ENCODE measurements around the gene RRM2.
A peak's percentile ranks its signal among the peaks of the same experiment; 100 is the strongest.

Gene RRM2

DNA sequence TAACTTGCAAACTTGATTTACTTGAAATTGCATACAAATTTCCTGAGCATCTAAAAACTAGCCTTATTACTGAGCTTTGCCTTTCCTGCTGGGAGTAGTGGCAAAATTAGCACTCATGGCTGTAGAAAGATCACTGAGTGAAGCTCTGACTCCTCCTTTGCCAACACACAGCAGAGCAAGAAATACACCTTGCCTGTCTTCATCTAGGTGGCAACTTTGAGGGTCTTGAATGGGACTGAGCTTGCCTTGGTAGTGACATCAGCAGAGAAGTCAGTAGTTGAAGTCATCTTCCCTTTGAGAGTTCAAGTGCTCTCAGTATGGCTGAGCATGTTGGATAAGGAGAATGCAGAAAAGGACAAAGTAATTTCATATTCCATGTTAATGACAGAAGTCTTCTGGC is 5.9 kb downstream of the RRM2 start:
- DNase-seq = no peak
- Histone ChIP-seq H3K36me3 (ENCODE audit: control insufficient read depth, insufficient read depth, low read length) (peaks cover 23% of the 10 kb centered on the region), H3K4ac (ENCODE audit: low read depth, low read length) (no peak overlapping the region), H3K27ac (ENCODE audit: low read depth, low read length) (no peak overlapping the region), H4K5ac (ENCODE audit: low read length) (no peak overlapping the region), H3K18ac (ENCODE audit: low read length) (no peak overlapping the region), H2BK5ac (ENCODE audit: low read length) (no peak overlapping the region), H2AK5ac (ENCODE audit: low read length) (no peak overlapping the region), H2BK120ac (ENCODE audit: low read depth, low read length) (no peak overlapping the region), H3K9ac (ENCODE audit: low read length) (peak overlapping the region; percentile 22), H3K4me3 (ENCODE audit: low read length) (no peak overlapping the region), H3K27me3 (ENCODE audit: insufficient read depth, low read length, poor library complexity) (no peaks in the 10 kb centered on the region), H4K8ac (ENCODE audit: low read depth, low read length) (no peak overlapping the region), H3K23ac (ENCODE audit: low read length) (no peak overlapping the region), H2BK15ac (replicated peaks; ENCODE audit: low read depth) (no peak overlapping the region), H3K4me2 (ENCODE audit: low read length) (no peak overlapping the region), H3K79me1 (ENCODE audit: low read length) (peaks cover 18% of the 10 kb centered on the region), H3K4me1 (ENCODE audit: control insufficient read depth, low read depth, low read length) (peaks cover 1% of the 10 kb centered on the region), H3K79me2 (ENCODE audit: control insufficient read depth, insufficient read depth, low read length) (peaks cover 26% of the 10 kb centered on the region), H3K56ac (ENCODE audit: low read length) (no peak overlapping the region)

DNA sequence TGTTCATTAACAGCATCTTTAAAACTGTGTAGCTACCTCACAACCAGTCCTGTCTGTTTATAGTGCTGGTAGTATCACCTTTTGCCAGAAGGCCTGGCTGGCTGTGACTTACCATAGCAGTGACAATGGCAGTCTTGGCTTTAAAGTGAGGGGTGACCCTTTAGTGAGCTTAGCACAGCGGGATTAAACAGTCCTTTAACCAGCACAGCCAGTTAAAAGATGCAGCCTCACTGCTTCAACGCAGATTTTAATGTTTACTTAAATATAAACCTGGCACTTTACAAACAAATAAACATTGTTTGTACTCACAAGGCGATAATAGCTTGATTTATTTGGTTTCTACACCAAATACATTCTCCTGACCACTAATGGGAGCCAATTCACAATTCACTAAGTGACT is 7.0 kb downstream of the RRM2 start:
- H3K4ac ChIP-seq (ENCODE audit: low read depth, low read length) = no peak overlapping the region
- no peak for DNase-seq
- H3K23ac ChIP-seq (ENCODE audit: low read length) = no peak overlapping the region
- peaks cover 18% of the 10 kb centered on the region for H3K79me2 ChIP-seq (ENCODE audit: control insufficient read depth, insufficient read depth, low read length)
- no peak overlapping the region for H3K4me2 ChIP-seq (ENCODE audit: low read length)
- no CpG with 5 or more reads among the region's 3 CpGs for WGBS (ENCODE audit: extremely low coverage, insufficient coverage, low lambda C conversion rate)
- no peak overlapping the region for H3K4me3 ChIP-seq (ENCODE audit: low read length)
- peaks cover 16% of the 10 kb centered on the region for H3K79me1 ChIP-seq (ENCODE audit: low read length)
- no peak overlapping the region for H3K18ac ChIP-seq (ENCODE audit: low read length)
- H2BK15ac ChIP-seq (replicated peaks; ENCODE audit: low read depth) = no peak overlapping the region
- no peak overlapping the region for H3K56ac ChIP-seq (ENCODE audit: low read length)
- no peak overlapping the region for H2BK5ac ChIP-seq (ENCODE audit: low read length)
- no peak overlapping the region for H2BK120ac ChIP-seq (ENCODE audit: low read depth, low read length)
- H4K8ac ChIP-seq (ENCODE audit: low read depth, low read length) = no peak overlapping the region
- H2AK5ac ChIP-seq (ENCODE audit: low read length) = no peak overlapping the region
- no peak overlapping the region for H4K5ac ChIP-seq (ENCODE audit: low read length)
- H3K9ac ChIP-seq (ENCODE audit: low read length) = no peak overlapping the region
- H3K27ac ChIP-seq (ENCODE audit: low read depth, low read length) = no peak overlapping the region
- peaks cover 23% of the 10 kb centered on the region for H3K36me3 ChIP-seq (ENCODE audit: control insufficient read depth, insufficient read depth, low read length)
- peaks cover 1% of the 10 kb centered on the region for H3K4me1 ChIP-seq (ENCODE audit: control insufficient read depth, low read depth, low read length)
- H3K27me3 ChIP-seq (ENCODE audit: insufficient read depth, low read length, poor library complexity) = no peaks in the 10 kb centered on the region

DNA sequence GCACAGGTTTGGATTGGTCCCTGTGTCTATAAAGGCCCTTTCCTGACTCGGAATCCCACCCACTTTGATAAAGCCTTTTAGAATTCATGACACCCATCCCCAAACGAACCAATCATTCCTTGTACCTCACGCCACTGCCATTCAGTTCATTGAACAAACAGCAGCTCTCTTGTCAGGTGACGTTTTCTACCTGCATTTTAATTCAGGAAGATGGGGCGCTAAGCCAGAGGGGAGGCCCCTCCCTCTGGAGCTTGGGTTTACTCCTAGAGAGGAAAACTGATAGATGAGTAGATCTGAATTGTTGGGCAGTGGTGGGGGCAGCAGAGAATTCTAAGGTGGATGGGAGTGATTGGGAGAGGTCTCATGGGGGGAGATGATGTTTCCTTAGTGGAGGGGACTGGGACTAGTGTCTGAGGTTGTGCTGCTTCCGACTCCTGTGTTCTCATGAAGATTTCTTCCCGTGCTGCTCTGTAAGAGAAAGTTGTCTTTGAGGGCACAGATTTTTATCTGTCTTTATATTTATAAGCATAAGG is 9.6 kb downstream of the RRM2 start:
- no peak overlapping the region for H3K4me2 ChIP-seq (ENCODE audit: low read length)
- H4K8ac ChIP-seq (ENCODE audit: low read depth, low read length) = no peak overlapping the region
- WGBS (ENCODE audit: extremely low coverage, insufficient coverage, low lambda C conversion rate) = no CpG with 5 or more reads among the region's 7 CpGs
- peaks cover 10% of the 10 kb centered on the region for H3K36me3 ChIP-seq (ENCODE audit: control insufficient read depth, insufficient read depth, low read length)
- DNase-seq = no peak
- H2BK5ac ChIP-seq (ENCODE audit: low read length) = no peak overlapping the region
- peaks cover 5% of the 10 kb centered on the region for H3K79me1 ChIP-seq (ENCODE audit: low read length)
- no peak overlapping the region for H3K4me3 ChIP-seq (ENCODE audit: low read length)
- no peak overlapping the region for H2BK15ac ChIP-seq (replicated peaks; ENCODE audit: low read depth)
- H3K4ac ChIP-seq (ENCODE audit: low read depth, low read length) = no peak overlapping the region
- H4K5ac ChIP-seq (ENCODE audit: low read length) = no peak overlapping the region
- no peaks in the 10 kb centered on the region for H3K27me3 ChIP-seq (ENCODE audit: insufficient read depth, low read length, poor library complexity)
- no peaks in the 10 kb centered on the region for H3K4me1 ChIP-seq (ENCODE audit: control insufficient read depth, low read depth, low read length)
- no peak overlapping the region for H3K9ac ChIP-seq (ENCODE audit: low read length)
- H3K18ac ChIP-seq (ENCODE audit: low read length) = no peak overlapping the region
- H3K27ac ChIP-seq (ENCODE audit: low read depth, low read length) = no peak overlapping the region
- no peak overlapping the region for H3K56ac ChIP-seq (ENCODE audit: low read length)
- no peak overlapping the region for H2BK120ac ChIP-seq (ENCODE audit: low read depth, low read length)
- H2AK5ac ChIP-seq (ENCODE audit: low read length) = no peak overlapping the region
- H3K23ac ChIP-seq (ENCODE audit: low read length) = no peak overlapping the region
- H3K79me2 ChIP-seq (ENCODE audit: control insufficient read depth, insufficient read depth, low read length) = peaks cover 5% of the 10 kb centered on the region

DNA sequence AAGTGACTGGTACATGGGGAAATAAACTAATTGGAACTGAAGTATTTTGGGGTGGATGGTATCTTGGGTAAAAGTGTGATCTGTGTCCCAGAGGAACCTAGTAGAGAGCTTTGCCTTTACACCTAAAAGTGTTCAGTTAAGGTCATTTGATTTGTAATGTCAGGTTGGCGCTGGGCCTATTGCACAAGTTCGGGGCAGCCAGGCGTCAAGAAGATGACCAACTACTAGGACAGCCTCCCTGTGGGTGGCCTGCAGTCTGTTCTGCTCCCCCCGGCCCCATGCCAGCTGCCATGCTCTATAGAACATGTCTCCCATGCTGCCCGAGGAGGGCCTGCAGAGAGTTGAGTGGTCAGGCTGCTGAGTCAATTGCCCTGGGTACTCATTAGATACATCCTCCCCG is 10.1 kb downstream of the RRM2 start:
- no peaks in the 10 kb centered on the region for H3K4me1 ChIP-seq (ENCODE audit: control insufficient read depth, low read depth, low read length)
- H3K56ac ChIP-seq (ENCODE audit: low read length) = no peak overlapping the region
- no peak overlapping the region for H2BK5ac ChIP-seq (ENCODE audit: low read length)
- H3K79me1 ChIP-seq (ENCODE audit: low read length) = peaks cover 5% of the 10 kb centered on the region
- no CpG with 5 or more reads among the region's 6 CpGs for WGBS (ENCODE audit: extremely low coverage, insufficient coverage, low lambda C conversion rate)
- H3K4me3 ChIP-seq (ENCODE audit: low read length) = no peak overlapping the region
- no peak overlapping the region for H3K18ac ChIP-seq (ENCODE audit: low read length)
- DNase-seq = no peak
- H3K4me2 ChIP-seq (ENCODE audit: low read length) = no peak overlapping the region
- no peak overlapping the region for H3K9ac ChIP-seq (ENCODE audit: low read length)
- H2BK120ac ChIP-seq (ENCODE audit: low read depth, low read length) = no peak overlapping the region
- H3K23ac ChIP-seq (ENCODE audit: low read length) = no peak overlapping the region
- peaks cover 10% of the 10 kb centered on the region for H3K36me3 ChIP-seq (ENCODE audit: control insufficient read depth, insufficient read depth, low read length)
- no peak overlapping the region for H2BK15ac ChIP-seq (replicated peaks; ENCODE audit: low read depth)
- H3K27ac ChIP-seq (ENCODE audit: low read depth, low read length) = no peak overlapping the region
- H2AK5ac ChIP-seq (ENCODE audit: low read length) = no peak overlapping the region
- H4K8ac ChIP-seq (ENCODE audit: low read depth, low read length) = no peak overlapping the region
- no peaks in the 10 kb centered on the region for H3K27me3 ChIP-seq (ENCODE audit: insufficient read depth, low read length, poor library complexity)
- no peak overlapping the region for H4K5ac ChIP-seq (ENCODE audit: low read length)
- no peak overlapping the region for H3K4ac ChIP-seq (ENCODE audit: low read depth, low read length)
- peaks cover 5% of the 10 kb centered on the region for H3K79me2 ChIP-seq (ENCODE audit: control insufficient read depth, insufficient read depth, low read length)

DNA sequence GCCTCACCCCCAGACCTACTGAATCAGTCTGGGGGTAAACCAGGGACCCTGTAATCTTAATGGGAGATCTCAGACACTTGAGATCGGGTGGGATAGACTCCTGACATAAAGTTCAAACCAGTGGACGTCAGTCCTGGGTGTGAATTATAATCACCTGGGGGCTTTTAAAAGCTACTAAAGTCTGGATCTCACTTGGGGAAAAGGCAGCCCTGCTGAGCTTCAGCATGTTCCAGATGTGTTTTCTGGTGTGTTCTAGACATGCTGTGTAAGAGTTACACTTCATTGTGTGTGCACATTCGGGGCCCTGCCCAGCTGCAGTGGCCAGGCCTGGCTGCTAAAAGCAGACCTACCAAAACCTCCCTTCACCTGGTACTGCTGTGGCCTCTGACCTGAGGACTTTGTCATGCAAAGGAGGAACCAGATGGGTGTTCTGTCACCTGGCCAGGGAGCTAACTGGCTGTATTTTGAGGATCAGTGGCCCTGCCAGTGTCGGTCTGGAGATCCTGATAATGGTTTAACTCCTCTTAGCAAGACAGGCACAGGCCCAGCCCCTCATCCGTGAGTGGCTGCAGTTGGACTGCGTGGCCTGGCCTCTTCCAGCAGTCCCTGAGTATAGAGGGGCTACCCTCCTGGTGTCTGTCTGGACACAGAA is 10.6 kb downstream of the RRM2 start:
- H3K27me3 ChIP-seq (ENCODE audit: insufficient read depth, low read length, poor library complexity) = no peaks in the 10 kb centered on the region
- H3K36me3 ChIP-seq (ENCODE audit: control insufficient read depth, insufficient read depth, low read length) = peaks cover 10% of the 10 kb centered on the region
- no CpG with 5 or more reads among the region's 6 CpGs for WGBS (ENCODE audit: extremely low coverage, insufficient coverage, low lambda C conversion rate)

More for the DNA sequence above, 10.6 kb downstream of the RRM2 start:
- Histone ChIP-seq H3K79me2 (ENCODE audit: control insufficient read depth, insufficient read depth, low read length) (peaks cover 5% of the 10 kb centered on the region), H2BK5ac (ENCODE audit: low read length) (no peak overlapping the region), H3K4me1 (ENCODE audit: control insufficient read depth, low read depth, low read length) (no peaks in the 10 kb centered on the region), H2BK15ac (replicated peaks; ENCODE audit: low read depth) (no peak overlapping the region), H3K27ac (ENCODE audit: low read depth, low read length) (no peak overlapping the region), H3K23ac (ENCODE audit: low read length) (no peak overlapping the region), H3K79me1 (ENCODE audit: low read length) (peaks cover 5% of the 10 kb centered on the region), H4K5ac (ENCODE audit: low read length) (no peak overlapping the region), H2AK5ac (ENCODE audit: low read length) (no peak overlapping the region), H3K4me3 (ENCODE audit: low read length) (no peak overlapping the region), H4K8ac (ENCODE audit: low read depth, low read length) (no peak overlapping the region), H3K4me2 (ENCODE audit: low read length) (no peak overlapping the region), H3K9ac (ENCODE audit: low read length) (no peak overlapping the region), H3K56ac (ENCODE audit: low read length) (no peak overlapping the region), H2BK120ac (ENCODE audit: low read depth, low read length) (no peak overlapping the region), H3K4ac (ENCODE audit: low read depth, low read length) (no peak overlapping the region), H3K18ac (ENCODE audit: low read length) (no peak overlapping the region)
- no peak for DNase-seq
